ENCODE results near the gene MAGI1. TPM values are rescaled to one million over a fixed set of nuclear protein-coding genes. Genes with fewer than 3 reads are reported as not detected.

The MAGI1 gene
- polyA plus RNA-seq, 1 experiment: 14.2 TPM

- no peak for TF ChIP-seq CTCF (IDR thresholded peaks at IDR 0.05; ENCODE audit: low read depth, low read length)
- DNase-seq (ENCODE audit: low read depth, low spot score): no peak
- H3K27me3 ChIP-seq (ENCODE audit: control insufficient read depth, insufficient read depth, low read length): peaks cover 14% of the 10 kb centered on the region
- ChIA-PET POLR2A (no interaction called here), CTCF (interaction anchor here (1.5 to 2.3 kb wide), 2 partner anchors 8 to 10 kb away, joined by 5 to 10 read pairs; no protein-coding TSS in a partner anchor)
- no peak overlapping the region for H3K27ac ChIP-seq (ENCODE audit: low read depth, low read length)
- no peaks in the 10 kb centered on the region for H3K9me3 ChIP-seq (ENCODE audit: control insufficient read depth, insufficient read depth, low read length)
- H3K4me3 ChIP-seq (ENCODE audit: low read depth, low read length): no peak overlapping the region
Measured at GRCh38 chr3:65338571-65338970, 700.1 kb downstream of the MAGI1 start.

GRCh38 chr3:65335587-65335986, 703.1 kb downstream of the MAGI1 start:
- H3K27me3 ChIP-seq (ENCODE audit: control insufficient read depth, insufficient read depth, low read length): peaks cover 15% of the 10 kb centered on the region
- DNase-seq (ENCODE audit: low read depth, low spot score): no peak
- POLR2A ChIA-PET: no interaction called here
- H3K9me3 ChIP-seq (ENCODE audit: control insufficient read depth, insufficient read depth, low read length): no peaks in the 10 kb centered on the region
- CTCF ChIA-PET: interaction anchor here (0.7 to 1.9 kb wide), 3 partner anchors 102 to 805 kb away, joined by 4 to 7 read pairs (median 6); no protein-coding TSS in a partner anchor
- H3K4me3 ChIP-seq (ENCODE audit: low read depth, low read length): no peak overlapping the region
- H3K27ac ChIP-seq (ENCODE audit: low read depth, low read length): no peak overlapping the region
- TF ChIP-seq CTCF (IDR thresholded peaks at IDR 0.05; ENCODE audit: low read depth, low read length): no peak

GRCh38 chr3:65334045-65334665, 704.6 kb downstream of the MAGI1 start:
- ChIA-PET CTCF (interaction anchor here (0.6 to 1.9 kb wide), 7 partner anchors 8 to 846 kb away, joined by 3 to 6 read pairs (median 4); no protein-coding TSS in a partner anchor), POLR2A (no interaction called here)
- no peak for TF ChIP-seq CTCF (IDR thresholded peaks at IDR 0.05; ENCODE audit: low read depth, low read length)
- Histone ChIP-seq H3K9me3 (ENCODE audit: control insufficient read depth, insufficient read depth, low read length) (no peaks in the 10 kb centered on the region), H3K27ac (ENCODE audit: low read depth, low read length) (no peak overlapping the region), H3K4me3 (ENCODE audit: low read depth, low read length) (no peak overlapping the region), H3K27me3 (ENCODE audit: control insufficient read depth, insufficient read depth, low read length) (peaks cover 13% of the 10 kb centered on the region)
- no peak for DNase-seq (ENCODE audit: low read depth, low spot score)

- no peak for TF ChIP-seq CTCF (IDR thresholded peaks at IDR 0.05; ENCODE audit: low read depth, low read length)
- Histone ChIP-seq H3K4me3 (ENCODE audit: low read depth, low read length) (no peak overlapping the region), H3K27me3 (ENCODE audit: control insufficient read depth, insufficient read depth, low read length) (peaks cover 16% of the 10 kb centered on the region), H3K27ac (ENCODE audit: low read depth, low read length) (no peak overlapping the region), H3K9me3 (ENCODE audit: control insufficient read depth, insufficient read depth, low read length) (no peaks in the 10 kb centered on the region)
- ChIA-PET CTCF (interaction anchor here (2.8 kb wide), 1 partner anchor 10 kb away, joined by 13 read pairs; no protein-coding TSS in a partner anchor), POLR2A (no interaction called here)
- DNase-seq (ENCODE audit: low read depth, low spot score): no peak
Measured at GRCh38 chr3:65331730-65332129, 707.0 kb downstream of the MAGI1 start.

GRCh38 chr3:65330072-65330471, 708.6 kb downstream of the MAGI1 start:
- DNase-seq (ENCODE audit: low read depth, low spot score): no peak
- POLR2A ChIA-PET: no interaction called here
- CTCF ChIA-PET: interaction anchor here (1.3 to 1.6 kb wide), 3 partner anchors 9 to 799 kb away, joined by 4 to 5 read pairs (median 5); no protein-coding TSS in a partner anchor
- H3K4me3 ChIP-seq (ENCODE audit: low read depth, low read length): no peak overlapping the region
- no peaks in the 10 kb centered on the region for H3K9me3 ChIP-seq (ENCODE audit: control insufficient read depth, insufficient read depth, low read length)
- H3K27ac ChIP-seq (ENCODE audit: low read depth, low read length): no peak overlapping the region
- TF ChIP-seq CTCF (IDR thresholded peaks at IDR 0.05; ENCODE audit: low read depth, low read length): no peak
- H3K27me3 ChIP-seq (ENCODE audit: control insufficient read depth, insufficient read depth, low read length): peaks cover 14% of the 10 kb centered on the region
